H1 (cell line): Measurements from ENCODE around the gene SZT2. TPM values are rescaled to one million over a fixed set of nuclear protein-coding genes. Genes with fewer than 3 reads are reported as not detected.

Experiments used
- CTCF ChIA-PET: fragments of 300-600 bp; sonication (Branson Sonifier 250); formaldehyde crosslinking; loops from one replicate; lab custom pipeline; 2021; ENCODE audit not compliant: partially characterized antibody; lab: Charles Lee
- POLR2A ChIA-PET: fragments of 300-600 bp; sonication (Branson Sonifier 250); formaldehyde crosslinking; loops from one replicate; lab custom pipeline; 2021; ENCODE audit warnings: inconsistent platforms; ENCODE audit not compliant: partially characterized antibody; lab: Charles Lee
- DNase-seq, 2 experiments: peaks; one replicate each; pipeline versions ENCODE4 v3.0.0 to v3.0.0-alpha.2; 2010 to 2022; ENCODE audit warnings: low spot score in 2 of 2, low read depth in 1 of 2, mixed read lengths in 1 of 2
- FAIRE-seq: peaks from 2 replicates; lab custom pipeline; 2011; peaks lifted over from hg19 to GRCh38; lab: Jason Lieb, UNC
- H2AFZ ChIP-seq: 2 replicates; pipeline ENCODE4 v1.8.1; 2012; ENCODE audit warnings: low read length, inconsistent platforms
- H2AK5ac ChIP-seq: 2 replicates; pipeline ENCODE4 v1.6.1; 2013; ENCODE audit warnings: low read depth, low read length
- H2BK120ac ChIP-seq: replicated peaks from 2 replicates; pipeline ENCODE3; 2013; ENCODE audit warnings: low read depth, low read length, inconsistent platforms
- H2BK12ac ChIP-seq: 2 replicates; pipeline ENCODE4 v1.6.1; 2013; ENCODE audit warnings: low read depth, low read length
- H2BK15ac ChIP-seq: 2 replicates; pipeline ENCODE4 v1.6.1; 2013; ENCODE audit warnings: low read length
- H2BK20ac ChIP-seq: 2 replicates; pipeline ENCODE4 v1.6.1; 2013; ENCODE audit warnings: low read length
- H2BK5ac ChIP-seq: 2 replicates; pipeline ENCODE4 v1.6.1; 2013; ENCODE audit warnings: low read depth, low read length
- H3K14ac ChIP-seq: 2 replicates; pipeline ENCODE4 v1.6.1; 2013; ENCODE audit warnings: inconsistent platforms; ENCODE audit not compliant: insufficient read length
- H3K18ac ChIP-seq: 2 replicates; pipeline ENCODE4 v1.6.1; 2013; ENCODE audit warnings: low read length; ENCODE audit errors: extremely low read depth
- H3K23ac ChIP-seq: 2 replicates; pipeline ENCODE4 v1.6.1; 2013; ENCODE audit warnings: inconsistent platforms; ENCODE audit not compliant: insufficient read length
- H3K23me2 ChIP-seq: 2 replicates; pipeline ENCODE4 v1.6.1; 2013; ENCODE audit warnings: low read depth, low read length
- H3K27ac ChIP-seq: 2 replicates; pipeline ENCODE4 v1.6.1; 2011; ENCODE audit warnings: low read depth, low read length, inconsistent platforms
- H3K27me3 ChIP-seq, 4 experiments: replicated peaks in 1 of 4; 1 replicate in 1 of 4; 2 replicates in 3 of 4; pipeline versions ENCODE4 v1.6.1 to v1.8.1; 2011 to 2013; ENCODE audit warnings: low read length in 3 of 4, mild to moderate bottlenecking in 3 of 4, inconsistent platforms in 2 of 4, mixed read lengths in 2 of 4, moderate library complexity in 1 of 4; ENCODE audit not compliant: control insufficient read depth in 3 of 4, insufficient read depth in 3 of 4; ENCODE audit errors: extremely low read depth in 1 of 4
- H3K36me3 ChIP-seq, 4 experiments: 2 replicates each; pipeline versions ENCODE4 v1.6.1 to v1.8.1; 2011 to 2013; ENCODE audit warnings: mild to moderate bottlenecking in 4 of 4, low read length in 3 of 4, moderate library complexity in 2 of 4, control low read depth in 1 of 4, inconsistent platforms in 1 of 4; ENCODE audit not compliant: insufficient read depth in 4 of 4, control insufficient read depth in 2 of 4
- H3K4ac ChIP-seq: replicated peaks from 2 replicates; pipeline ENCODE3; 2013; ENCODE audit warnings: low read length, low read depth, mixed read lengths, inconsistent platforms; ENCODE audit not compliant: insufficient read length
- H3K4me1 ChIP-seq, 4 experiments: replicated peaks in 1 of 4; 1 replicate in 1 of 4; 2 replicates in 3 of 4; pipeline versions ENCODE4 v1.6.1 to v1.8.1; 2011 to 2013; ENCODE audit warnings: low read length in 3 of 4, inconsistent platforms in 2 of 4, mixed read lengths in 1 of 4; ENCODE audit not compliant: insufficient read depth in 4 of 4, control insufficient read depth in 3 of 4
- H3K4me2 ChIP-seq, 2 experiments: 2 replicates each; pipeline versions ENCODE4 v1.6.1 to v1.8.1; 2011 to 2013; ENCODE audit warnings: low read depth in 2 of 2, low read length in 2 of 2, control low read depth in 1 of 2, inconsistent platforms in 1 of 2, mild to moderate bottlenecking in 1 of 2; ENCODE audit not compliant: insufficient read depth in 1 of 2
- H3K4me3 ChIP-seq, 4 experiments: fragments of 200-600, 300-600 bp in 1 of 4; sonication (generic), shearing (Covaris generic), sonication (Bioruptor Twin) in 1 of 4; 2 replicates each; pipeline versions ENCODE4 v1.5.1 to v1.8.1; 2011 to 2016; ENCODE audit warnings: low read length in 4 of 4, low read depth in 3 of 4, control low read depth in 2 of 4, inconsistent platforms in 2 of 4, mild to moderate bottlenecking in 2 of 4, mixed read lengths in 1 of 4, moderate library complexity in 1 of 4; ENCODE audit not compliant: insufficient read depth in 2 of 4; ENCODE audit errors: extremely low read depth in 1 of 4
- H3K56ac ChIP-seq: replicated peaks from 2 replicates; pipeline ENCODE3; 2013; ENCODE audit warnings: low read depth, mild to moderate bottlenecking, mixed read lengths, low read length, inconsistent platforms; ENCODE audit not compliant: insufficient read length
- H3K79me1 ChIP-seq: 2 replicates; pipeline ENCODE4 v1.6.1; 2013; ENCODE audit warnings: low read depth, low read length, control low read depth
- H3K79me2 ChIP-seq, 2 experiments: 2 replicates each; pipeline versions ENCODE4 v1.6.1 to v1.8.1; 2012 to 2013; ENCODE audit warnings: low read length in 2 of 2, mild to moderate bottlenecking in 2 of 2, inconsistent platforms in 1 of 2; ENCODE audit not compliant: insufficient read depth in 2 of 2, control insufficient read depth in 1 of 2
- H3K9ac ChIP-seq, 4 experiments: replicated peaks in 1 of 4; 1 replicate in 1 of 4; 2 replicates in 3 of 4; pipeline versions ENCODE4 v1.6.1 to v1.8.1; 2011 to 2013; ENCODE audit warnings: low read depth in 3 of 4, low read length in 3 of 4, control low read depth in 2 of 4, mild to moderate bottlenecking in 2 of 4, moderate library complexity in 2 of 4, inconsistent platforms in 1 of 4; ENCODE audit errors: extremely low read depth in 1 of 4
- H3K9me3 ChIP-seq, 2 experiments: 2 replicates each; pipeline versions ENCODE4 v1.6.1 to v1.8.1; 2012 to 2013; ENCODE audit warnings: mild to moderate bottlenecking in 2 of 2, moderate library complexity in 2 of 2, control low read depth in 1 of 2, inconsistent platforms in 1 of 2, low read depth in 1 of 2, low read length in 1 of 2, mixed read lengths in 1 of 2; ENCODE audit not compliant: insufficient read depth in 2 of 2
- H4K20me1 ChIP-seq, 2 experiments: replicated peaks in 1 of 2; 2 replicates each; pipeline versions ENCODE3 to v1.8.1; 2011 to 2013; ENCODE audit warnings: inconsistent platforms in 2 of 2, low read length in 2 of 2, mild to moderate bottlenecking in 1 of 2; ENCODE audit not compliant: insufficient read depth in 2 of 2, control insufficient read depth in 1 of 2
- H4K5ac ChIP-seq: 2 replicates; pipeline ENCODE4 v1.6.1; 2013; ENCODE audit warnings: low read length, low read depth, mixed read lengths, inconsistent platforms; ENCODE audit not compliant: insufficient read length
- H4K8ac ChIP-seq: 2 replicates; pipeline ENCODE4 v1.8.0; 2013; ENCODE audit warnings: mild to moderate bottlenecking, moderate library complexity, low read length, inconsistent platforms; ENCODE audit not compliant: insufficient read depth; ENCODE audit errors: extremely low read depth
- H4K91ac ChIP-seq: replicated peaks from 2 replicates; pipeline ENCODE3; 2013; ENCODE audit warnings: low read length, mixed read lengths, inconsistent platforms; ENCODE audit not compliant: insufficient read length
- CBX5 ChIP-seq: fragments of 300-800, 300-1000 bp; sonication (generic); IDR thresholded peaks from 2 replicates; pipeline ENCODE4 v1.7.1; 2016; ENCODE audit warnings: antibody characterized with exemption, low read length, low read depth
- CEBPB ChIP-seq: IDR thresholded peaks from 2 replicates; pipeline ENCODE4 v1.6.1; 2012; ENCODE audit warnings: low read depth, low read length
- CHD1 ChIP-seq: IDR thresholded peaks from 2 replicates; pipeline ENCODE4 v1.6.1; 2012; ENCODE audit warnings: low read depth, low read length, improper control_type of control experiment
- CREB1 ChIP-seq: IDR thresholded peaks from 2 replicates; pipeline ENCODE4 v1.6.1; 2012; ENCODE audit warnings: inconsistent platforms
- CTBP2 ChIP-seq: IDR thresholded peaks from 2 replicates; pipeline ENCODE4 v1.7.0; 2011; ENCODE audit warnings: borderline replicate concordance, mild to moderate bottlenecking, moderate library complexity, mixed read lengths, low read length; ENCODE audit not compliant: insufficient read depth, insufficient read length
- KDM5A ChIP-seq: fragments of 200-600 bp; IDR thresholded peaks from 2 replicates; pipeline ENCODE4 v1.7.1; 2012; ENCODE audit warnings: mild to moderate bottlenecking, low read length, inconsistent platforms, mixed read lengths
- POLR2AphosphoS5 ChIP-seq: IDR thresholded peaks from 2 replicates; pipeline ENCODE4 v1.6.1; 2011; ENCODE audit warnings: low read depth, low read length
- POU5F1 ChIP-seq: IDR thresholded peaks from 2 replicates; pipeline ENCODE4 v1.6.1; 2011; ENCODE audit warnings: low read depth, mild to moderate bottlenecking, low read length, moderate library complexity
- RAD21 ChIP-seq, 2 experiments: IDR thresholded peaks in 1 of 2; conservative IDR thresholded peaks in 1 of 2; 2 replicates each; pipeline ENCODE4 v1.6.1; 2011; ENCODE audit warnings: low read depth in 2 of 2, low read length in 2 of 2, improper control_type of control experiment in 1 of 2, inconsistent platforms in 1 of 2, mild to moderate bottlenecking in 1 of 2, moderate library complexity in 1 of 2
- RXRA ChIP-seq: IDR thresholded peaks from 2 replicates; pipeline ENCODE4 v1.6.1; 2011; ENCODE audit warnings: low read depth, mild to moderate bottlenecking, low read length, moderate library complexity; ENCODE audit not compliant: insufficient read depth
- SIX5 ChIP-seq: IDR thresholded peaks from 2 replicates; pipeline ENCODE4 v1.6.1; 2011; ENCODE audit warnings: mild to moderate bottlenecking, low read depth, low read length
- SP1 ChIP-seq: IDR thresholded peaks from 2 replicates; pipeline ENCODE4 v1.6.1; 2011; ENCODE audit warnings: low read depth, low read length
- SP2 ChIP-seq: IDR thresholded peaks from 2 replicates; pipeline ENCODE4 v1.6.1; 2012; ENCODE audit warnings: mild to moderate bottlenecking, low read length, inconsistent platforms
- TEAD4 ChIP-seq: IDR thresholded peaks from 2 replicates; pipeline ENCODE4 v1.6.1; 2012; ENCODE audit warnings: low read depth, low read length, inconsistent platforms, mixed read lengths
- ZNF274 ChIP-seq: IDR thresholded peaks from 2 replicates; pipeline ENCODE4 v1.7.0; 2012; ENCODE audit warnings: low read length, borderline replicate concordance; ENCODE audit errors: extremely low read depth
- WGBS, 2 experiments: shearing (Covaris generic) in 1 of 2; methylation state at CpG; one replicate each; pipeline versions ENCODE4 v1.1.6 to v1.1.7; 2013 to 2015; ENCODE audit warnings: low lambda C conversion rate in 2 of 2, mixed read lengths in 2 of 2, inconsistent platforms in 1 of 2, low coverage in 1 of 2, missing lambda C conversion rate in 1 of 2; ENCODE audit not compliant: insufficient replicate concordance in 2 of 2, insufficient coverage in 1 of 2, insufficient read length in 1 of 2; ENCODE audit errors: extremely low coverage in 1 of 2, missing lambda C conversion rate in 1 of 2; 5-methylcytosine and 5-hydroxymethylcytosine counted together
- polyA plus RNA-seq, 7 experiments: library from polyadenylated mRNA; depleted of rRNA in 3 of 7; stranded (reverse) in 5 of 7; unstranded in 2 of 7; fragments of >200 nt in 5 of 7; fragments of 200-250 nt in 2 of 7; gene quantifications; 1 replicate in 5 of 7; 2 replicates in 1 of 7; 4 replicates in 1 of 7; pipeline versions ENCODE4 v1.2.1 to v1.2.3, GENCODE V29; 2011 to 2013; ENCODE audit warnings: missing spikeins in 2 of 7, mixed read lengths in 2 of 7
- total RNA-seq: library from RNA; stranded (reverse); fragmentation: NEBNext Ultra II Directional; extraction: Animal tissue kit (Norgen Biotek cat#: 25700); gene quantifications from 2 replicates; pipeline ENCODE4 v1.2.1, GENCODE V29; 2021

SZT2 gene
- total and polyA plus RNA-seq, 2 of the 8 experiments (the other 6 are each of a cell fraction or from before 2014, with no cell fraction given), result 4.7 to 12.9 TPM

GRCh38 chr1:43466403-43466802, 76.7 kb downstream of the SZT2 start:
- Histone ChIP-seq H4K91ac (no peak overlapping the region), H2AK5ac (no peak overlapping the region), H2AFZ (no peak overlapping the region), H3K9ac (no peak overlapping the region), H4K5ac (no peak overlapping the region), H3K4me2 (no peak overlapping the region), H3K23me2 (no peaks in the 10 kb centered on the region), H3K27me3 (no peaks in the 10 kb centered on the region), H3K56ac (no peak overlapping the region), H3K36me3 (no peaks in the 10 kb centered on the region), H2BK5ac (no peak overlapping the region), H2BK120ac (no peak overlapping the region), H3K14ac (no peak overlapping the region), H2BK12ac (no peak overlapping the region), H2BK15ac (no peak overlapping the region), H3K9me3 (no peaks in the 10 kb centered on the region), H3K4ac (no peak overlapping the region), H4K20me1 (no peaks in the 10 kb centered on the region), H3K79me1 (no peaks in the 10 kb centered on the region), H4K8ac (no peak overlapping the region), H3K4me3 (no peak overlapping the region), H3K79me2 (no peaks in the 10 kb centered on the region), H3K4me1 (no peaks in the 10 kb centered on the region), H3K23ac (no peak overlapping the region), H2BK20ac (no peak overlapping the region), H3K18ac (no peak overlapping the region), H3K27ac (no peak overlapping the region)
- CTCF ChIA-PET, result interaction anchor here (0.9 to 1.0 kb wide), 2 partner anchors 9 to 12 kb away, joined by 3 to 4 read pairs; partner anchors contain the start of gene HYI
- POLR2A ChIA-PET, result interaction anchor here (1.1 to 1.4 kb wide), 2 partner anchors 12 to 16 kb away, joined by 3 read pairs; partner anchors contain the start of gene HYI
- no peak for FAIRE-seq
- DNase-seq, result no peak
- 87% methylated on average over 2 of the region's 2 CpGs; no CpG with 5 or more reads in 1 of the 2 experiments for WGBS, 2 experiments
- no peak for TF ChIP-seq CREB1
- no peak for TF ChIP-seq SP2
- TF ChIP-seq CTBP2, result no peak
- no peak for TF ChIP-seq SIX5
- TF ChIP-seq POLR2AphosphoS5, result no peak
- TF ChIP-seq RAD21 (IDR thresholded peaks at IDR 0.05 in 1 of 2, conservative IDR thresholded peaks at IDR 0.05 in 1 of 2; ENCODE audit: low read depth in 2 of 2, low read length in 2 of 2), result no peak
- no peak for TF ChIP-seq POU5F1
- TF ChIP-seq ZNF274, result no peak
- no peak for TF ChIP-seq RXRA
- no peak for TF ChIP-seq KDM5A
- no peak for TF ChIP-seq CHD1
- no peak for TF ChIP-seq SP1
- no peak for TF ChIP-seq TEAD4
- no peak for TF ChIP-seq CEBPB
- TF ChIP-seq CBX5, result no peak
